Measurements from ENCODE around the gene GPR83.
"Not testable (repeated sequence)": the region's sequence is repeated elsewhere in the genome, so short reads cannot be mapped to it uniquely, and the experiment has no call there.

- not testable (repeated sequence) for TF ChIP-seq POLR2A, POLR2AphosphoS5 (IDR thresholded peaks at IDR 0.05; ENCODE audit: low read depth, low read length)
These were observed 30.6 kb downstream of the GPR83 start for GRCh38 chr11:94370576-94370975.

All from GM12891 (cell line).